GM12865 (cell line): ENCODE results near the gene TBC1D8.

Source experiments
- DNase-seq: peaks from one replicate; pipeline ENCODE4 v3.0.0; 2010; ENCODE audit warnings: low read depth
- H3K4me3 ChIP-seq: 2 replicates; pipeline ENCODE4 v1.5.1; 2011; ENCODE audit warnings: mild to moderate bottlenecking, low read depth, low read length, control low read depth
- CTCF ChIP-seq: IDR thresholded peaks from 2 replicates; pipeline ENCODE4 v1.5.1; 2011; ENCODE audit warnings: low read length, control low read depth, low read depth, inconsistent platforms; ENCODE audit not compliant: insufficient read depth; ENCODE audit errors: missing control alignments

Gene TBC1D8

GRCh38 chr2:100983684-100984310 lies 167.4 kb downstream of the TBC1D8 start:
- DNase-seq: no peak
- no peak for TF ChIP-seq CTCF
- no peak overlapping the region for H3K4me3 ChIP-seq

GRCh38 chr2:100983201-100983600 lies 168.0 kb downstream of the TBC1D8 start:
- H3K4me3 ChIP-seq: no peak overlapping the region
- DNase-seq: no peak
- TF ChIP-seq CTCF: no peak

GRCh38 chr2:100982431-100982861 lies 168.7 kb downstream of the TBC1D8 start:
- no peak overlapping the region for H3K4me3 ChIP-seq
- DNase-seq: no peak
- TF ChIP-seq CTCF: no peak

- TF ChIP-seq CTCF: no peak
- H3K4me3 ChIP-seq: no peak overlapping the region
- DNase-seq: no peak
Measured at GRCh38 chr2:100981011-100981410, 170.2 kb downstream of the TBC1D8 start.

- TF ChIP-seq CTCF: no peak
- no peak overlapping the region for H3K4me3 ChIP-seq
- DNase-seq: no peak
Measured at GRCh38 chr2:100980046-100980445, 171.1 kb downstream of the TBC1D8 start.

- H3K4me3 ChIP-seq: no peak overlapping the region
- TF ChIP-seq CTCF: no peak
- peak; percentile 26 for DNase-seq
Measured at GRCh38 chr2:100978582-100979191, 172.5 kb downstream of the TBC1D8 start.

GRCh38 chr2:100977511-100977910 lies 173.7 kb downstream of the TBC1D8 start:
- H3K4me3 ChIP-seq: no peak overlapping the region
- TF ChIP-seq CTCF: no peak
- no peak for DNase-seq
